Measurements from ENCODE around the gene TNXB.
"Not testable (repeated sequence)": the region's sequence is repeated elsewhere in the genome, so short reads cannot be mapped to it uniquely, and the experiment has no call there.

TNXB gene

DNA sequence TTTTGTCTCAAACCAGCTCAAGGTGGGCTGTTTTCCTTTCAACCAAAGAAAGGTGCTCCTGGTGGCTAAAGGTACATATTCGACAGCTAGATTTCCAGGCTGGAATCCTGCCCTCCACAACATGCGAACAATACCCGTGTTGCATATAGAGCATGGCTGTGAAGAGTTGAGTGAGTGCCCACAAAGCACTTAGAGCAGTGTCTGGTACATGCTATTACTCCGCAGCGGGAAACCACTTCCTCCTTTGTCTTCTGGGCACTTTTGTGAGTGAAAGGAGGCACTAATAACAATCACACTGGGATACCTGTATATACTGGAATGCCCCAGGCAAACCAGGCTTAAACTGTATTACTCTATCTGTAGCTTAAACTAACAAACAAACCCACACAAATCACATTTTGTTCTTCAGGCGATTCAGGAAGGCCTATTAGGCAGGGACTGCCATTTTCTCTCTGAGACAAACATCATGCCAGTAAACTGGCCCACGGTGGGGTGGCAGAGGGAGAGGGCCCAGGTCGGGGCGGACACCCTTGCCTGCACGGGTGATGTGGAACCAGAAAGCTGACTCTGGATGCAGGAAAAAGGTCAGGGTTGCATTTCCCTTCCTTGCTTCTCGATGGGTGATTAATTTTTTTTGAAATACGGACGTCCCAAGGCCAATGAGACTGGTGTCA lies 104.1 kb downstream of the TNXB start:
- DNase-seq (ENCODE audit: low spot score) = not testable (repeated sequence)

- not testable (repeated sequence) for DNase-seq (ENCODE audit: low spot score)
Measured at GRCh38 chr6:32004393-32004792, 104.7 kb downstream of the TNXB start.

DNA sequence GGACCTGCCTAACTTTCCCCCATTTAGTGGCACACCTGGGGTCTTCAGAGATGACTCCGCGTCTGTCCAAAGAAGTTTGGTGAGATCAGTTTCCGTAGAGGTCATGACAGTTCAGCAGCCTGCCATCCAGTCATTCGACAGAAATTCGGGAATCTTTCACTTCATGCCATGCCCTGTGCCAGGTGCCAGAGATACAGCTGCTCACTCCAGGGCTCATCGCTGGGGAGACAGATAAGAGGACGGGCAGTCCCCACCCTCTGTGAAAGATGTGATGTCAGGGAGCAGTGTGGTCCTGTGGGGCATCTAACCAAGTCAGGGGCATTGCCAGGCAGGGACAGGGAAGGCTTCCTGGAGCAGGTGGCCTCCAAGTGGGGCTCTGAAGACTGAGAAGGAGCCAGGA lies 105.8 kb downstream of the TNXB start:
- DNase-seq (ENCODE audit: low spot score) = not testable (repeated sequence)

DNA sequence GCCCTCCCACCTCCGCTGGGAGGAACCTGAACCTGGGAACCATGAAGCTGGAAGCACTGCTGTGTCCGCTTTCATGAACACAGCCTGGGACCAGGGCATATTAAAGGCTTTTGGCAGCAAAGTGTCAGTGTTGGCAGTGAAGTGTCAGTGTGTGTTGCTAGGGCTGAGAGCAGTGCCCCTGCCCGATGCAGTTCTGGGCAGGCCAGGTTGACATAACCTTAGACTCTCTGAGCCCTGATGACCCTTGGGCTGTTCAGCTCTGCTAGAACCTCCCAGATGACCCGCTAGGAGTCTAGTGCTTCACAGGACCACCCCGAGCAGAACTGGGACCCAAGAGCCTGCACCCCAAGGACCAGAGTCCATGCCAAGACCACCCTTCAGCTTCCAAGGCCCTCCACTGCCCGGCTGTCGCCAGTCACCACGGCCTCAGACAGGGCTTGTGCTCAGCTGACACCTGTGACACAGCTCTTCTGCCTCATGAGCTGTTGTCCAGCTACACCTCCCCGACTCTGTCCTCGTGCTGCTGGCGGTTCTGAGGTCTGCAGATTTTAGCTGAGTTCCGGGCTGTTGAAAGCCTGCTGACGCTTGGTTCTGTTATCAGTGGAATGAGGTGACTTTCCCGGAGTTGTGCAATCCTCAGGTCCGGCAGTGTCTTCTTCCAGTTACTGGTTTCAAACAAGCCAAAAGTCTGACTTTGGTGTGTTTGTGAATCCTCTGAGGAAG lies 106.4 kb downstream of the TNXB start:
- DNase-seq (ENCODE audit: low spot score) = not testable (repeated sequence)

DNA sequence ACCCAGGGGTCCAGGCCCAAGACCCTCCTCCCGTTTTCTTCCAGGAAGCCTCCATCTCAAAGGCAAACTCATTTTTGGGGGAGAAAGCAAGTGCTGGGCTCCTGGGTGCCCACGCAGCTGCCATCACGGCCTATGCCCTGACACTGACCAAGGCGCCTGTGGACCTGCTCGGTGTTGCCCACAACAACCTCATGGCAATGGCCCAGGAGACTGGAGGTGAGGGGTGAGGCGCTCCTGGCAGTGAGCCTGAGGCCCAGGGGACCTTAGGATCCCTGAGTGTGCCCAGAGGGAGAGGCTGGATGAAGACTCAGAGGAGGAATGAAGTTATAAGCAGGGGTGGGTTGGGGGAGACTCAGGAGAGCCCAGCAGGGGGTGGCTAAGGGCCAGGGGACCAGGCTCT lies 112.8 kb downstream of the TNXB start:
- not testable (repeated sequence) for DNase-seq (ENCODE audit: low spot score)

GRCh38 chr6:31994421-31994820 lies 114.7 kb downstream of the TNXB start:
- not testable (repeated sequence) for DNase-seq (ENCODE audit: low spot score)

All from CD4-positive, alpha-beta T cell treated with Interleukin-15 for 4 hours (primary cell).